ENCODE results near the gene ARRDC1.

Gene ARRDC1

GRCh38 chr9:137579259-137579604 lies 26.3 kb upstream of the ARRDC1 start:
- no peak for DNase-seq (ENCODE audit: low read depth)
- no peak for TF ChIP-seq CTCF (conservative IDR thresholded peaks at IDR 0.05; ENCODE audit: low read depth, low read length)
- peak overlapping the region; percentile 93 for H3K4me3 ChIP-seq (ENCODE audit: low read depth, low read length)

GRCh38 chr9:137580209-137580953 lies 25.1 kb upstream of the ARRDC1 start:
- DNase-seq (ENCODE audit: low read depth), result no peak
- no peak overlapping the region for H3K4me3 ChIP-seq (ENCODE audit: low read depth, low read length)
- TF ChIP-seq CTCF (conservative IDR thresholded peaks at IDR 0.05; ENCODE audit: low read depth, low read length), result no peak

GRCh38 chr9:137580954-137581322 lies 24.5 kb upstream of the ARRDC1 start:
- no peak overlapping the region for H3K4me3 ChIP-seq (ENCODE audit: low read depth, low read length)
- no peak for DNase-seq (ENCODE audit: low read depth)
- TF ChIP-seq CTCF (conservative IDR thresholded peaks at IDR 0.05; ENCODE audit: low read depth, low read length), result no peak

GRCh38 chr9:137581361-137582285 lies 23.9 kb upstream of the ARRDC1 start:
- no peak overlapping the region for H3K4me3 ChIP-seq (ENCODE audit: low read depth, low read length)
- no peak for DNase-seq (ENCODE audit: low read depth)
- TF ChIP-seq CTCF (conservative IDR thresholded peaks at IDR 0.05; ENCODE audit: low read depth, low read length), result no peak

GRCh38 chr9:137582286-137582860 lies 23.1 kb upstream of the ARRDC1 start:
- peak; percentile 45 for TF ChIP-seq CTCF (conservative IDR thresholded peaks at IDR 0.05; ENCODE audit: low read depth, low read length)
- H3K4me3 ChIP-seq (ENCODE audit: low read depth, low read length), result no peak overlapping the region
- DNase-seq (ENCODE audit: low read depth), result no peak

- TF ChIP-seq CTCF (conservative IDR thresholded peaks at IDR 0.05; ENCODE audit: low read depth, low read length), result no peak
- H3K4me3 ChIP-seq (ENCODE audit: low read depth, low read length), result no peak overlapping the region
- DNase-seq (ENCODE audit: low read depth), result no peak
Measured at GRCh38 chr9:137583347-137583746, 22.1 kb upstream of the ARRDC1 start.
